ENCODE data around the gene SENP8. TPM values are rescaled to one million over a fixed set of nuclear protein-coding genes. Genes with fewer than 3 reads are reported as not detected.

SENP8 gene
- total RNA-seq, 4 donors from 2014 or later: 1.3 to 4.2 (median 1.9) TPM

- DNase-seq (ENCODE audit: low spot score in 2 of 2): no peak
- Histone ChIP-seq H3K9me3 (no peaks in the 10 kb centered on the region), H3K27me3 (no peaks in the 10 kb centered on the region), H3K27ac (no peak overlapping the region), H3K4me1 (peaks cover 7% of the 10 kb centered on the region), H3K36me3 (no peaks in the 10 kb centered on the region), H3K4me3 (no peak overlapping the region)
- WGBS: 83% methylated on average over 3 of the region's 3 CpGs
- TF ChIP-seq POLR2AphosphoS5 (IDR thresholded peaks at IDR 0.05) (no peak), EP300 (IDR thresholded peaks at IDR 0.05) (no peak), CTCF (IDR thresholded peaks at IDR 0.05) (no peak), POLR2A (IDR thresholded peaks at IDR 0.05) (no peak)
These were observed 13.1 kb upstream of the SENP8 start for GRCh38 chr15:72105111-72105510.

- H3K4me1 ChIP-seq: peaks cover 7% of the 10 kb centered on the region
- 88% methylated on average over 2 of the region's 2 CpGs for WGBS
These were observed 12.1 kb upstream of the SENP8 start for GRCh38 chr15:72106068-72106467.

GRCh38 chr15:72110355-72110754 is 7.8 kb upstream of the SENP8 start:
- Histone ChIP-seq H3K9me3 (no peaks in the 10 kb centered on the region), H3K4me1 (peaks cover 13% of the 10 kb centered on the region), H3K36me3 (no peaks in the 10 kb centered on the region), H3K27me3 (no peaks in the 10 kb centered on the region), H3K4me3 (no peak overlapping the region), H3K27ac (no peak overlapping the region)
- TF ChIP-seq POLR2AphosphoS5 (IDR thresholded peaks at IDR 0.05): no peak
- no peak for TF ChIP-seq POLR2A (IDR thresholded peaks at IDR 0.05)
- TF ChIP-seq CTCF (IDR thresholded peaks at IDR 0.05): no peak
- no peak for TF ChIP-seq EP300 (IDR thresholded peaks at IDR 0.05)
- DNase-seq (ENCODE audit: low spot score in 2 of 2): no peak
- WGBS: 77% methylated on average over 3 of the region's 3 CpGs

More at GRCh38 chr15:72106068-72106467, 12.1 kb upstream of the SENP8 start:
- H3K9me3 ChIP-seq: no peaks in the 10 kb centered on the region
- no peak overlapping the region for H3K4me3 ChIP-seq
- H3K27me3 ChIP-seq: no peaks in the 10 kb centered on the region
- no peak for DNase-seq (ENCODE audit: low spot score in 2 of 2)
- H3K27ac ChIP-seq: no peak overlapping the region
- TF ChIP-seq CTCF (IDR thresholded peaks at IDR 0.05) (no peak), EP300 (IDR thresholded peaks at IDR 0.05) (no peak), POLR2A (IDR thresholded peaks at IDR 0.05) (no peak), POLR2AphosphoS5 (IDR thresholded peaks at IDR 0.05) (no peak)
- H3K36me3 ChIP-seq: no peaks in the 10 kb centered on the region

- Histone ChIP-seq H3K27ac (no peak overlapping the region), H3K4me1 (peaks cover 29% of the 10 kb centered on the region), H3K4me3 (no peak overlapping the region), H3K9me3 (no peaks in the 10 kb centered on the region), H3K27me3 (no peaks in the 10 kb centered on the region), H3K36me3 (no peaks in the 10 kb centered on the region)
- no peak for DNase-seq (ENCODE audit: low spot score in 2 of 2)
- 71% methylated on average over 2 of the region's 2 CpGs for WGBS
- TF ChIP-seq CTCF (IDR thresholded peaks at IDR 0.05) (no peak), EP300 (IDR thresholded peaks at IDR 0.05) (no peak), POLR2AphosphoS5 (IDR thresholded peaks at IDR 0.05) (no peak), POLR2A (IDR thresholded peaks at IDR 0.05) (no peak)
These were observed 6.1 kb upstream of the SENP8 start for GRCh38 chr15:72112116-72112515.

- Histone ChIP-seq H3K4me1 (peaks cover 29% of the 10 kb centered on the region), H3K27ac (no peak overlapping the region), H3K36me3 (no peaks in the 10 kb centered on the region)
These were observed 5.4 kb upstream of the SENP8 start for GRCh38 chr15:72112805-72113204.

More at GRCh38 chr15:72112805-72113204, 5.4 kb upstream of the SENP8 start:
- TF ChIP-seq EP300 (IDR thresholded peaks at IDR 0.05): no peak
- no peak for TF ChIP-seq CTCF (IDR thresholded peaks at IDR 0.05)
- TF ChIP-seq POLR2A (IDR thresholded peaks at IDR 0.05): no peak
- TF ChIP-seq POLR2AphosphoS5 (IDR thresholded peaks at IDR 0.05): no peak
- DNase-seq (ENCODE audit: low spot score in 2 of 2): no peak
- Histone ChIP-seq H3K27me3 (no peaks in the 10 kb centered on the region), H3K9me3 (no peaks in the 10 kb centered on the region), H3K4me3 (no peak overlapping the region)
